DMS153 treated with DMSO at 0.1 percent for 48 hours (cell line): ENCODE measurements around the gene GPR162.
A peak's percentile ranks its signal among the peaks of the same experiment; 100 is the strongest.
"Not testable (repeated sequence)": the region's sequence is repeated elsewhere in the genome, so short reads cannot be mapped to it uniquely, and the experiment has no call there.

ENCODE experiments used
- DNase-seq: peaks from one replicate; lab custom pipeline; 2025; ENCODE audit not compliant: unreplicated experiment; lab: John Stamatoyannopoulos, UW

GPR162 gene

GRCh38 chr12:6872073-6873048 is 50.7 kb downstream of the GPR162 start:
- peak; percentile 35 for DNase-seq

GRCh38 chr12:6873094-6874014 is 51.7 kb downstream of the GPR162 start, which contains the start of gene SPSB2:
SPSB2 (minus strand) TSS chr12:6873303; CDS start chr12:6872901, 402 bp downstream.
- DNase-seq = peak; percentile 82

GRCh38 chr12:6874015-6874368 is 52.4 kb downstream of the GPR162 start:
- not testable (repeated sequence) for DNase-seq
